Activated CD8-positive, alpha-beta memory T cell treated with anti-CD3 and anti-CD28 coated beads, Interleukin-2, amount 50 U/mL, for 1 hour (primary cell): ENCODE results near the gene SPRED2.

Experiments used
- DNase-seq: peaks from one replicate; pipeline ENCODE4 v3.0.0-alpha.2; 2020; ENCODE audit errors: extremely low read depth

Gene SPRED2

GRCh38 chr2:65277791-65278483, 154.5 kb downstream of the SPRED2 start:
- DNase-seq = no peak

GRCh38 chr2:65277118-65277517, 155.3 kb downstream of the SPRED2 start:
- no peak for DNase-seq

- no peak for DNase-seq
Observed at GRCh38 chr2:65276609-65277008, 155.8 kb downstream of the SPRED2 start.

- no peak for DNase-seq
Observed at GRCh38 chr2:65275141-65275915, 157.1 kb downstream of the SPRED2 start.

GRCh38 chr2:65273344-65273743, 159.1 kb downstream of the SPRED2 start:
- no peak for DNase-seq

GRCh38 chr2:65268957-65269356, 163.4 kb downstream of the SPRED2 start:
- no peak for DNase-seq

- DNase-seq = no peak
Observed at GRCh38 chr2:65267008-65267407, 165.4 kb downstream of the SPRED2 start.

- no peak for DNase-seq
Observed at GRCh38 chr2:65265671-65266045, 166.7 kb downstream of the SPRED2 start.

- DNase-seq = no peak
Observed at GRCh38 chr2:65264821-65265670, 167.4 kb downstream of the SPRED2 start.

GRCh38 chr2:65263986-65264385, 168.4 kb downstream of the SPRED2 start:
- DNase-seq = no peak

- DNase-seq = no peak
Observed at GRCh38 chr2:65263262-65263661, 169.1 kb downstream of the SPRED2 start.

GRCh38 chr2:65261676-65262075, 170.7 kb downstream of the SPRED2 start:
- DNase-seq = no peak
